Measurements from ENCODE around the gene CCND3.

CCND3 gene

GRCh38 chr6:41917528-41917927 is 24.1 kb downstream of the CCND3 start:
- DNase-seq: no peak

DNA sequence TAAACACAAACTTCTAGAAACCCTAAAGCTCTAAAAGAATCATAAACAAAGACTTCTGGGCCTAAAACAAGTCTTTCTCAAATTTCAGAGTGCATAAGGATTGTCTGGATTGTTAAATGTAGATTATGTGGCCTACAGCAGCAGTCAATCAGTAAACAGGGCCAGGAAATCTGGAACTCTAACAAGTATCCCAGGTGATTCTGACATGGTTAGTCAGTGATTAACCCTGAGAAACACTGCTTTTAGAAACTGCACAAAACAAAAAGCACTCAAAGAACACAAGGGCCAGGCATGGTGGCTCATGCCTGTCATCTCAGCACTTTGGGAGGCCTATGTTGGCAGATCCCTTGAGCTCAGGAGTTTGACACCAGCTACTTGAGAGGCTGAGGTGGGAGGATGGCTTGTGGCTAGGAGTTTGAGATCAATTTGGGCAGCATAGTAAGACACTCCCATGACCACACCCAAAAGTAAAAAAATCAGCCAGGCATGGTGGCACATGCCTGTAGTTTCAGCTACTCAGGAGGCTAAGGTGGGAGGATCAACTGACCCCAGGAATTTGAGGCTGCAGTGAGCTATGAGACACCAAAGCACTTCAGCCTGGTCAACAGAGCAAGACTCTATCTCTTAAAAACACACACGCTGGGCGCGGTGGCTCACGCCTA is 26.6 kb downstream of the CCND3 start:
- DNase-seq: no peak

GRCh38 chr6:41914343-41914742 is 27.3 kb downstream of the CCND3 start:
- DNase-seq: no peak

GRCh38 chr6:41909727-41910126 is 31.9 kb downstream of the CCND3 start:
- DNase-seq: no peak

DNA sequence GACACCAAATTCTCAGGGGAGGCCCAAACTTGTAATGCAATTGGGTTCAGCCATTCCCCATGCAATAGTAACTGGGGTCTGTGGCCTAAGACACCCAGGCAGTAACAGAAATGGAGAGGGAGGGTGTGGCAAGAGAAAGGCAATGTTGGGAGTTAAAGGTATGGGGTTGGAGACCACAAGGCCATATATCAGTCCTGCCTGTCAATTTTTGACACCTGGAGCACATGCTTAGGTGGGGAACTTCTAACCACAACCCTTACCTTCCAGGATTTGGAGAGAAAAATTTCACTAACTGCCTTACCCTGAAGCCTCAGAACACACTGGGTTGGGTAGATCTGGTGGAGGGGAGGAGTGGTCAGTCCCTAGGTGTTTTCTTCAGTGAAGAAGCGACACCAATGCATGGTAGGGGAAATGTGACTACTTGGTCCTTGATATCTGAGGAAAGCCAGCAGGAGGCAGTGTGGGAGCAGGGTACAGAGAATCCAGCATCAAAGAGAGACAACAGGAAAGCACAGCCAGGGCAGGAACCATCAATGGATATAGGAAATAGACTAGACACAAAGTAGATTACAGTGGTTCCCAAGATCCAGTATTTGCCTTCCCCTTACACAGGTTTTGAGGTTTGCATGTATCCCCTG is 39.6 kb downstream of the CCND3 start:
- DNase-seq: no peak

DNA sequence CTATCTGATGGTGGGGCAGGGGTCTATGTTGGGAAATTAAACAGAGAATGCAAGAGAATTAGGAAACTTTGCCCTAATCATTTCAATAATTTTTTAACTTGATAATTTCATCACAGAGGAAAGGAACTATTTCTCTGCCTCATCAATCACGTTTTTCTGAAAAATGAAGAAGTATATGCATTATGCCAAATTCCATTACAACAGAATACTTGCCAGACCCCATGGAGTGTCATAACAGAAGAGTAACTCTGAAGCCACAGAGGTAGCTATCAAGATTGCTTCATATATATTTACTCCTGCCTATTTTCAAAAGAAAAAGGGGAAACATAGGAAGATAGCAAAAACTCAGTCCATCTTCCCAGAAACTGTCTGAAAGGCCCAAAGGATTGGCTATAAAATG is 40.7 kb downstream of the CCND3 start:
- DNase-seq: no peak

- DNase-seq: no peak
Measured at GRCh38 chr6:41896281-41896680, 45.3 kb downstream of the CCND3 start.

DNA sequence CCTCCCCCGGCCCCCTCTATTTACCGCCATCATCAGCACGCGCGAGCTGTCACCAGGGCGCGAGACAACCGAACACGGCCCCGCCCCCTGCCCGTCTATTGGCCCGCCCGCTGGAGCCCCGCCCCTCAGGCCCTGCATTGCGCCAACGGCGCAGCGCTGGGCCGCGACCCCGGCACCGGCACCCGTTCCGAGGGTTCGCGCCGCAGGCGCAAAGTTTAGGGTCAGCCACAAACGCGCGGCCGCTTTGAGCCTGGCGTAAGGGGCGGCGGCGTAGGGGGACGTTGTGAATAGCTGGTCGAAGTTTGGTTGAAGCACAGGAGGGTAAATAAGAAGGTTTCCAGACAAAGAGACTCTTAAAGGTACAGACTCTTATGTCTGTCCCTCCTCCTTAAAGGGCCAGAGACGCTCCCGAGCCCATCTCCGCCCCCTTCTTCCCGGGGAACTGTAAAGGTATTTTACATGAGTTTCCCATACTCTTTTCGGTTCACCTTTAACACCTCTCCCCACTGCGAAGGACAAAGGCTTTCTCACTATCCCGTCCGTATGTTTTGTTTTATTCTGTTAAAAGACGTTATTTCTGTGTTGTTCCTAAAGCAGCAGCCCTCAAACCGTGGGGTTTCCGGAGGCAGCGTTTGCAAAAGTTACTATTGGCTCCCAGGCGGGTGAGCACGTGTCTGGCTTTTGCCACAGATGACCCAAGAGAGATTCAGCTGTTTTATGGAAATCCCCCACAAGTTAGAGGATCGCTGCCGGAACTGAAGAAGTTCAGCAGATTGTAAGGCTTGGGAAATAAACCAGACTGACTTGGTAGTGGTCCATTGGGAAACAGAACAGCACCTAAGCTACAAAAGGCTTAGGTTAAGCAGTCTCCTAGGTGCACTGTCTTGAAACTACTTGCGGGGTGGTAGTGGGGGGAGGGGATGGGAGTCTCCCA is 46.0 kb downstream of the CCND3 start, which contains the start of gene USP49:
TSS of gene USP49 (minus strand) at position 76 of the 934 bp plus-strand sequence. CDS start 88,392 bp downstream, outside the sequence.
- peak; percentile 94 for DNase-seq

GRCh38 chr6:41894366-41895299 is 47.0 kb downstream of the CCND3 start:
- peak; percentile 76 for DNase-seq

DNA sequence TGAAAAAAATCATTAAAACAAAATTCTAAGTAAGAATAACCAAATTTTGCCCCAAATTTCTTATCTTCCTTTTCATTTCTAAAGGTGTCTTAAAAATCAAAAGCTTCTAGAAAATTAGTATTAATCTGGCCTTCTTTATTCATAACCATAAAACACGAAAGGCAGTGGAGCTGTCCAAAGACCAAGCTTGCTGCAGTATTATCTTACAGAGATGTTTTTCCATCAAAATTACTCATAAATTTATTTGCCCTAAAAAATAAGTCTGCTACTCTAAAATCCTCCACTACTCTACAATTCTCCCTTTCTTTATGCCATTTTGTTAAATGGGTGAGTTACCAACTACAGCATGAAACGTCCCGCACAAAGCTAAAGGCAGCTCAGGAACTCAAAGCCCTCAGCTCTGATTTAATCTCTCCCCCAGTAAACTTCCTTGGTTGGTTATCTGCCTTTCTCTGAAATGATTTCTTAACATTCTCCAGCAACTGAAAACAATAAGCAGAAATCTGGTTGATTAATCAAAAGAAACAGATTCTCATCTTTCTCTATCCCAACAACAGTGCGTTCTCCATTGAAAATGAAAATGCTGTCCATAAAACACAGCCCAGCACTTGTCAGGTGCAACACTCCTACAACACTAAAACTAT is 48.6 kb downstream of the CCND3 start:
- DNase-seq: no peak

GRCh38 chr6:41887331-41887751 is 54.3 kb downstream of the CCND3 start:
- DNase-seq: no peak

DNA sequence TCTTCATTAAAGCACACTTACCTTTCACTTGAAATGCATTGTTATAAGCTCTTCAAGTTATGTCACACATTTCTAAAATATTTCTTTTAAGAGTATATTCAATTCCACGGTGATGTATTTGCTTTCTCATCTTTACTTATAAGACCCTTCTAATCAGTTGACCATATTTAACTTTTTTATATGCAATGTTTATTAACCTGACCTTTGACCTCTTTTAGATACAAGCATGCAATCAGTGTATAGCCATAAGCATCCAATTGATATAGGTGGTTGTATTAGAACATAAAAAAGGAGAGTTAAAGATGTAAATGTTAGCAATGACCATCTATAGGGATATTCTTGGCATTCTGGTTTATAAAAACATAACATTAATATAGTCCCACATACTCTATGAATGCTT is 55.7 kb downstream of the CCND3 start:
- no peak for DNase-seq

DNA sequence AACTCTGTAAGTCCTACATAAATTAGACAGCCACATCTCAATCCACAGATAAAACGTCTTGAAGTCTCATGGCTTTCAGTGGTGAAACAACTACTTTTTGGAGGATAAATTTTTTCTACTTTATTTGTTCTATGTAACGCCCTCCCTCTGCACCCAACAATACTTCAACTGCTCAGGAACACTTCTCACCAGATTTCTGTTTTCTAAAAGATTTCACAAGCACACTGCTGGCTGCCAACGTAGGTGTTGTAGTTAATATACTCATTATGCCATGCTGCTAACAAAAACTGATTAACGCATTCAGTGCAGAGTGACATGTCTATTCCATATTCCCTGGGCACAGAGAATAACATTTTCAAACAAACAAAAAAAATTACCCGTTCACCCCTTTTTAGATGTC is 56.7 kb downstream of the CCND3 start:
- DNase-seq: no peak

Measured in NCI-H2171 (cell line).